Ecto neural progenitor cell (in vitro differentiated cells): Measurements from ENCODE around the gene APH1B.

Source experiments
- DNase-seq: peaks from one replicate; pipeline ENCODE4 v3.0.0-alpha.2; 2018; ENCODE audit warnings: low spot score

Gene APH1B

GRCh38 chr15:63354821-63355650 lies 77.6 kb downstream of the APH1B start:
- DNase-seq, result no peak

GRCh38 chr15:63357061-63357460 lies 79.7 kb downstream of the APH1B start:
- no peak for DNase-seq

GRCh38 chr15:63357731-63358130 lies 80.3 kb downstream of the APH1B start:
- no peak for DNase-seq

DNA sequence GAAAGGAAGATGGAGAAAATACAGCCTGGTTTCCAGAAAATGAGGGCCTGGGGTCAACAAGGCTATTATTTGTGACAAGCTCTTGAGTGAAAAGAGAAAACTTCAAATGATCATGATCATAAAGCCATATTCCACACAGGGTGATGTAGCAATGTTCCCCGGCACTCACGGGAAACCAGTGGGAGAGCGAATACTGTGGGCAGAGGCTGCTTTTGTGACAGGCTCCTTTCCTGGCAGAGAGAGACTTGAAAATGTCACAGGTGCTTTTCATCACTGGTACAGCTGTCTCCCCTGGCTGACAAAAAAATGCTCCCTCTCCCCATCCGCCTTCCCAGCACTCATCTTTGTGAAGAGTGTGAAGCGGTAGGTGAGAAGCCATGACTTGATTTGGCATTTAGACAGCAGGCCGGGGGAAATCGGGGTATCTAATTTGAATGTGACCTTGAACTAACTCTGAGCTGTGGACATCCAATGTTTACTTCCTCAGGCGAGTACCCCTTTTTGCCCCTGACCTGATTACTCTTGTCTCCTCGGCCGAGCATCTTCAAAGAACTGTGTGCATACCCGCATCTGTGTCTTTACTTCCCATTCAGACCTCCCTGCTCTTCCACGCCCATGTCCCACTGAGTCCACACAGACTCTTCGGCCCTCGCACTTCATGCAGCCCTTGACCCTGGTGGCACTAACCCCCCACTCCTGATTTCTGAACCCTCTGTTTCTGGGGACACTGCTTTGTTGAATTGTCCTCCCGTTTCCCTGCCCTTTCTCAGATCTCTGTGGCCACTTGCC lies 81.0 kb downstream of the APH1B start:
- no peak for DNase-seq
